ENCODE data around the gene MRGPRX3. TPM values are rescaled to one million over a fixed set of nuclear protein-coding genes. Genes with fewer than 3 reads are reported as not detected.
"Not testable (repeated sequence)": the region's sequence is repeated elsewhere in the genome, so short reads cannot be mapped to it uniquely, and the experiment has no call there.

MRGPRX3 gene
- not detected for total RNA-seq
- long read RNA-seq: 0 reads

GRCh38 chr11:18132341-18132740, at the start of gene MRGPRX3:
TSS of gene MRGPRX3 (plus strand) at chr11:18132571. CDS start at chr11:18137203, 4,632 bp downstream.
- DNase-seq: no peak
- intact Hi-C loops (cut with DNase I): no loop called here
- ATAC-seq: no peak

- intact Hi-C loops (cut with DNase I): no loop called here
- no peak for DNase-seq
- ATAC-seq: no peak
Observed at GRCh38 chr11:18088366-18088765, 44.0 kb upstream of the MRGPRX3 start.

GRCh38 chr11:18088966-18089365, 43.4 kb upstream of the MRGPRX3 start:
- ATAC-seq (no peak), DNase-seq (no peak)
- intact Hi-C loops (cut with DNase I): no loop called here

- intact Hi-C loops (cut with DNase I): no loop called here
- DNase-seq (no peak), ATAC-seq (no peak)
Observed at GRCh38 chr11:18091731-18092130, 40.6 kb upstream of the MRGPRX3 start.

- intact Hi-C loops (cut with DNase I): no loop called here
- DNase-seq (no peak), ATAC-seq (no peak)
Observed at GRCh38 chr11:18093959-18094358, 38.4 kb upstream of the MRGPRX3 start.

GRCh38 chr11:18100926-18101656, 31.3 kb upstream of the MRGPRX3 start:
- intact Hi-C loops (cut with DNase I): no loop called here
- ATAC-seq: no peak

GRCh38 chr11:18105086-18105801, 27.1 kb upstream of the MRGPRX3 start:
- intact Hi-C loops (cut with DNase I): loop anchor here in 1 of 2 donors (5.0 kb wide), 1 partner anchor 93 kb away; the partner anchor contains the start of gene SERGEF
- no peak for DNase-seq
- no peak for ATAC-seq

More at GRCh38 chr11:18100926-18101656, 31.3 kb upstream of the MRGPRX3 start:
- DNase-seq: no peak

- DNase-seq: peak; percentile 90
- peak; percentile 98 to 99 for ATAC-seq
- intact Hi-C loops (cut with DNase I): loop anchor here in 1 of 2 donors (5.0 kb wide), 1 partner anchor 94 kb away; the partner anchor contains the start of gene SERGEF
Observed at GRCh38 chr11:18105802-18106574, 26.4 kb upstream of the MRGPRX3 start, which contains the start of gene SAAL1. TSS of gene SAAL1 (minus strand) at chr11:18106082. CDS start at chr11:18106041, 41 bp downstream.

- ATAC-seq: no peak
- DNase-seq: no peak
- intact Hi-C loops (cut with DNase I): loop anchor here in 1 of 2 donors (5.0 kb wide), 1 partner anchor 94 kb away; the partner anchor contains the start of gene SERGEF
Observed at GRCh38 chr11:18106688-18107087, 25.7 kb upstream of the MRGPRX3 start.

- no peak for ATAC-seq
- DNase-seq: no peak
- intact Hi-C loops (cut with DNase I): loop anchor here in 1 of 2 donors (5.0 kb wide), 1 partner anchor 96 kb away; the partner anchor contains the start of gene SERGEF
Observed at GRCh38 chr11:18108254-18108653, 24.1 kb upstream of the MRGPRX3 start.

- intact Hi-C loops (cut with DNase I): loop anchor here in 1 of 2 donors (10.0 kb wide), 1 partner anchor 624 kb away; no protein-coding TSS in a partner anchor
- ATAC-seq: no peak
Observed at GRCh38 chr11:18111005-18111404, 21.4 kb upstream of the MRGPRX3 start.

GRCh38 chr11:18115360-18116127, 16.8 kb upstream of the MRGPRX3 start:
- DNase-seq: peak; percentile 43
- peak; percentile 79 to 87 for ATAC-seq
- intact Hi-C loops (cut with DNase I): loop anchor here in 1 of 2 donors (10.0 kb wide), 1 partner anchor 619 kb away; no protein-coding TSS in a partner anchor

More at GRCh38 chr11:18111005-18111404, 21.4 kb upstream of the MRGPRX3 start:
- no peak for DNase-seq

GRCh38 chr11:18121331-18121828, 11.0 kb upstream of the MRGPRX3 start:
- intact Hi-C loops (cut with DNase I); ATAC-seq; DNase-seq: not testable (repeated sequence)

- ATAC-seq; DNase-seq; intact Hi-C loops (cut with DNase I): not testable (repeated sequence)
Observed at GRCh38 chr11:18131115-18131514, 1.3 kb upstream of the MRGPRX3 start.

GRCh38 chr11:18135308-18135707, 2.9 kb downstream of the MRGPRX3 start:
- ATAC-seq (no peak), DNase-seq (no peak)
- intact Hi-C loops (cut with DNase I): no loop called here

GRCh38 chr11:18137186-18137800, 4.9 kb downstream of the MRGPRX3 start:
- intact Hi-C loops (cut with DNase I): no loop called here
- ATAC-seq (no peak), DNase-seq (no peak)

- DNase-seq (no peak), ATAC-seq (no peak)
- intact Hi-C loops (cut with DNase I): no loop called here
Observed at GRCh38 chr11:18140145-18140544, 7.8 kb downstream of the MRGPRX3 start.

GRCh38 chr11:18144243-18144642, 11.9 kb downstream of the MRGPRX3 start:
- ATAC-seq (no peak), DNase-seq (no peak)
- intact Hi-C loops (cut with DNase I): no loop called here

Data from left cardiac atrium (tissue), 4 donors.